Pancreas (tissue), 10 donors: Measurements from ENCODE around the gene CDC42BPA. TPM values are rescaled to one million over a fixed set of nuclear protein-coding genes. Genes with fewer than 3 reads are reported as not detected.

ENCODE experiments used
- ATAC-seq, 4 donors: fragments of 200-7000 bp; cut with Tn5 transposase; one replicate each; pipeline versions ENCODE4 v1.8.0 to v1.9.1; 2020; ENCODE audit warnings: mild to moderate bottlenecking in 4 of 4, moderate library complexity in 4 of 4
- DNase-seq, 6 donors: peaks; one replicate each; pipeline ENCODE4 v3.0.0-alpha.2; 2020
- FAIRE-seq: peaks from 2 replicates; lab custom pipeline; 2012; peaks lifted over from hg19 to GRCh38; lab: Jason Lieb, UNC
- H3K27ac ChIP-seq, 4 donors: fragments of 200-600 bp; sonication (generic); 1 replicate in 3 of 4; 2 replicates in 1 of 4; pipeline versions ENCODE4 v1.5.0 to v1.8.0; 2020
- H3K27me3 ChIP-seq, 4 donors: fragments of 200-600 bp; one replicate each; pipeline ENCODE4 v1.8.0; 2021
- H3K36me3 ChIP-seq, 3 donors: fragments of 200-600 bp; sonication (generic) in 1 of 3; one replicate each; pipeline versions ENCODE4 v1.5.0 to v1.8.0; 2020 to 2021
- H3K4me1 ChIP-seq, 3 donors: fragments of 200-600 bp; one replicate each; pipeline ENCODE4 v1.8.0; 2021
- H3K4me3 ChIP-seq, 4 donors: fragments of 200-600 bp; sonication (generic) in 2 of 4; one replicate each; pipeline versions ENCODE4 v1.5.0 to v1.8.0; 2020 to 2021
- H3K9me3 ChIP-seq, 4 donors: fragments of 200-600 bp; one replicate each; pipeline ENCODE4 v1.8.0; 2021
- CTCF ChIP-seq, 4 donors: fragments of 200-600 bp; sonication (generic) in 3 of 4; IDR thresholded peaks; one replicate each; pipeline versions ENCODE4 v1.5.0 to v1.8.0; 2021; ENCODE audit warnings: antibody characterized with exemption in 4 of 4
- WGBS, 2 donors: extraction: QIAGEN DNeasy Blood & Tissue Kit; methylation state at CpG; one replicate each; pipeline ENCODE4 v1.1.7; 2013; 5-methylcytosine and 5-hydroxymethylcytosine counted together
- intact Hi-C, 3 donors: fragments of 100-400 bp; cut with DNase I; formaldehyde crosslinking; loops; one replicate each; pipeline versions ENCODE4 v1.11.1 to v1.14.2; 2022
- polyA plus RNA-seq, 2 donors: library from polyadenylated mRNA; stranded (reverse); fragments of 200-250 nt; gene quantifications; one replicate each; pipeline ENCODE4 v1.2.3, GENCODE V29; 2013
- total RNA-seq, 6 donors: library from RNA; stranded (reverse); fragmentation: NEBNext Ultra II Directional in 4 of 6; extraction: Animal tissue kit (Norgen Biotek cat#: 25700) in 4 of 6; gene quantifications; one replicate each; pipeline versions ENCODE4 v1.2.1 to v1.2.4, GENCODE V29; 2021 to 2023
- donor health status: healthy with polysubstance abuse.
- donor health status: DM: no; HTN: no; CAD: no; lungs with moderate emphysema.
- donor health status: DM: no; HTN: no; CAD: no.
- donor health status: control.
- donor health status: control.
- donor health status: Bipolar disorder and iron deficiency.
- donor health status: DM: yes; HTN: yes; CAD: no.
- donor health status: DM: no; HTN: no; CAD: no.
- donor health status: DM: no; HTN: no; CAD: no.
- donor health status: DM: yes; HTN: yes; CAD: no.

The CDC42BPA gene
- total and polyA plus RNA-seq, 8 donors, result 5.3 to 22.5 (median 16.5) TPM

- H3K4me1 ChIP-seq, result peaks cover 21 to 39% (median 29%) of the 10 kb centered on the region in 3 donors
- DNase-seq (no peak), FAIRE-seq (no peak), ATAC-seq (no peak)
- TF ChIP-seq CTCF (IDR thresholded peaks at IDR 0.05), result no peak
- H3K27ac ChIP-seq, result no peak overlapping the region
- no peaks in the 10 kb centered on the region for H3K27me3 ChIP-seq
- intact Hi-C loops, result no loop called here
- peaks cover 0 to 7% (median 0%) of the 10 kb centered on the region in 3 donors for H3K36me3 ChIP-seq
- no peak overlapping the region for H3K4me3 ChIP-seq
- WGBS, 2 donors, result 88 to 93% methylated on average over 3 of the region's 3 CpGs
- H3K9me3 ChIP-seq, result no peaks in the 10 kb centered on the region
Measured at GRCh38 chr1:226952118-226952441, 366.2 kb downstream of the CDC42BPA start.

GRCh38 chr1:226951286-226952117, 366.8 kb downstream of the CDC42BPA start:
- Histone ChIP-seq H3K4me3 (no peak overlapping the region), H3K27ac (no peak overlapping the region), H3K27me3 (no peaks in the 10 kb centered on the region), H3K4me1 (peaks cover 26 to 45% (median 34%) of the 10 kb centered on the region in 3 donors), H3K36me3 (peaks cover 0 to 7% (median 0%) of the 10 kb centered on the region in 3 donors), H3K9me3 (no peaks in the 10 kb centered on the region)
- WGBS, 2 donors, result 78 to 79% methylated on average over 11 to 12 of the region's 12 CpGs
- no peak for TF ChIP-seq CTCF (IDR thresholded peaks at IDR 0.05)
- intact Hi-C loops, result no loop called here
- no peak for DNase-seq
- FAIRE-seq, result no peak
- no peak for ATAC-seq

GRCh38 chr1:226950871-226951270, 367.4 kb downstream of the CDC42BPA start:
- Histone ChIP-seq H3K27me3 (no peaks in the 10 kb centered on the region), H3K27ac (no peak overlapping the region), H3K4me3 (no peak overlapping the region), H3K4me1 (peaks cover 33 to 52% (median 40%) of the 10 kb centered on the region in 3 donors), H3K36me3 (peaks cover 0 to 7% (median 0%) of the 10 kb centered on the region in 3 donors), H3K9me3 (no peaks in the 10 kb centered on the region)
- intact Hi-C loops, result no loop called here
- 68 to 71% methylated on average over 6 of the region's 6 CpGs for WGBS, 2 donors
- DNase-seq, result no peak
- no peak for ATAC-seq
- no peak for TF ChIP-seq CTCF (IDR thresholded peaks at IDR 0.05)
- no peak for FAIRE-seq

- no peaks in the 10 kb centered on the region for H3K9me3 ChIP-seq
- H3K4me1 ChIP-seq, result peaks cover 34 to 54% (median 44%) of the 10 kb centered on the region in 3 donors
- FAIRE-seq, result no peak
- no peak for DNase-seq
- 90 to 94% methylated on average over 1 of the region's 1 CpG for WGBS, 2 donors
- TF ChIP-seq CTCF (IDR thresholded peaks at IDR 0.05), result no peak
- H3K27me3 ChIP-seq, result no peaks in the 10 kb centered on the region
- peaks cover 0 to 7% (median 0%) of the 10 kb centered on the region in 3 donors for H3K36me3 ChIP-seq
- no peak for ATAC-seq
- no peak overlapping the region for H3K4me3 ChIP-seq
- H3K27ac ChIP-seq, result no peak overlapping the region
- intact Hi-C loops, result no loop called here
Measured at GRCh38 chr1:226950316-226950715, 368.0 kb downstream of the CDC42BPA start.

GRCh38 chr1:226949401-226949800, 368.9 kb downstream of the CDC42BPA start:
- Histone ChIP-seq H3K27ac (peak overlapping the region in 1 of 4 donors; percentile 2), H3K9me3 (no peaks in the 10 kb centered on the region), H3K27me3 (no peaks in the 10 kb centered on the region), H3K36me3 (peaks cover 0 to 7% (median 0%) of the 10 kb centered on the region in 3 donors), H3K4me3 (no peak overlapping the region), H3K4me1 (peaks cover 33 to 57% (median 40%) of the 10 kb centered on the region in 3 donors)
- ATAC-seq (no peak), DNase-seq (no peak), FAIRE-seq (no peak)
- TF ChIP-seq CTCF (IDR thresholded peaks at IDR 0.05), result no peak
- intact Hi-C loops, result no loop called here
- 91 to 92% methylated on average over 3 of the region's 3 CpGs for WGBS, 2 donors
